ENCODE measurements around the gene AUTS2.

Gene AUTS2

GRCh38 chr7:69908454-69908853 lies 310.2 kb downstream of the AUTS2 start:
- H3K9ac ChIP-seq (ENCODE audit: low read depth, low read length): no peak overlapping the region
- H3K36me3 ChIP-seq (ENCODE audit: insufficient read depth, low read length): no peaks in the 10 kb centered on the region
- 90% methylated on average over 1 of the region's 1 CpG for WGBS
- H3K9me3 ChIP-seq (ENCODE audit: insufficient read depth, low read depth, low read length): peaks cover 14% of the 10 kb centered on the region
- H3K4me3 ChIP-seq (ENCODE audit: low read length): no peak overlapping the region
- H3K27ac ChIP-seq (ENCODE audit: low read depth, low read length): no peak overlapping the region
- no peaks in the 10 kb centered on the region for H3K4me1 ChIP-seq (ENCODE audit: insufficient read depth, low read length)
- no peaks in the 10 kb centered on the region for H3K27me3 ChIP-seq (ENCODE audit: insufficient read depth, low read length)

- no peaks in the 10 kb centered on the region for H3K27me3 ChIP-seq (ENCODE audit: insufficient read depth, low read length)
- no peak overlapping the region for H3K9ac ChIP-seq (ENCODE audit: low read depth, low read length)
- 85% methylated on average over 2 of the region's 3 CpGs for WGBS
- H3K36me3 ChIP-seq (ENCODE audit: insufficient read depth, low read length): no peaks in the 10 kb centered on the region
- H3K4me1 ChIP-seq (ENCODE audit: insufficient read depth, low read length): no peaks in the 10 kb centered on the region
- H3K27ac ChIP-seq (ENCODE audit: low read depth, low read length): no peak overlapping the region
- H3K4me3 ChIP-seq (ENCODE audit: low read length): no peak overlapping the region
- H3K9me3 ChIP-seq (ENCODE audit: insufficient read depth, low read depth, low read length): peaks cover 14% of the 10 kb centered on the region
Observed at GRCh38 chr7:69910150-69910549, 311.9 kb downstream of the AUTS2 start.

GRCh38 chr7:69911337-69911736 lies 313.1 kb downstream of the AUTS2 start:
- Histone ChIP-seq H3K27me3 (ENCODE audit: insufficient read depth, low read length) (no peaks in the 10 kb centered on the region), H3K9ac (ENCODE audit: low read depth, low read length) (no peak overlapping the region), H3K4me1 (ENCODE audit: insufficient read depth, low read length) (no peaks in the 10 kb centered on the region), H3K9me3 (ENCODE audit: insufficient read depth, low read depth, low read length) (peaks cover 14% of the 10 kb centered on the region), H3K27ac (ENCODE audit: low read depth, low read length) (no peak overlapping the region), H3K36me3 (ENCODE audit: insufficient read depth, low read length) (no peaks in the 10 kb centered on the region), H3K4me3 (ENCODE audit: low read length) (no peak overlapping the region)
- 95% methylated on average over 8 of the region's 8 CpGs for WGBS

GRCh38 chr7:69912141-69912540 lies 313.9 kb downstream of the AUTS2 start:
- H3K4me1 ChIP-seq (ENCODE audit: insufficient read depth, low read length): no peaks in the 10 kb centered on the region
- H3K27ac ChIP-seq (ENCODE audit: low read depth, low read length): no peak overlapping the region
- no peaks in the 10 kb centered on the region for H3K27me3 ChIP-seq (ENCODE audit: insufficient read depth, low read length)
- 97% methylated on average over 6 of the region's 6 CpGs for WGBS
- H3K9me3 ChIP-seq (ENCODE audit: insufficient read depth, low read depth, low read length): peaks cover 14% of the 10 kb centered on the region
- no peak overlapping the region for H3K9ac ChIP-seq (ENCODE audit: low read depth, low read length)
- H3K4me3 ChIP-seq (ENCODE audit: low read length): no peak overlapping the region
- no peaks in the 10 kb centered on the region for H3K36me3 ChIP-seq (ENCODE audit: insufficient read depth, low read length)

GRCh38 chr7:69912846-69913245 lies 314.6 kb downstream of the AUTS2 start:
- Histone ChIP-seq H3K9me3 (ENCODE audit: insufficient read depth, low read depth, low read length) (peaks cover 14% of the 10 kb centered on the region), H3K4me3 (ENCODE audit: low read length) (no peak overlapping the region), H3K4me1 (ENCODE audit: insufficient read depth, low read length) (no peaks in the 10 kb centered on the region), H3K27ac (ENCODE audit: low read depth, low read length) (no peak overlapping the region), H3K9ac (ENCODE audit: low read depth, low read length) (no peak overlapping the region), H3K36me3 (ENCODE audit: insufficient read depth, low read length) (no peaks in the 10 kb centered on the region), H3K27me3 (ENCODE audit: insufficient read depth, low read length) (no peaks in the 10 kb centered on the region)
- 100% methylated on average over 1 of the region's 1 CpG for WGBS

GRCh38 chr7:69919426-69920111 lies 321.3 kb downstream of the AUTS2 start:
- no peak overlapping the region for H3K27ac ChIP-seq (ENCODE audit: low read depth, low read length)
- H3K9ac ChIP-seq (ENCODE audit: low read depth, low read length): no peak overlapping the region
- H3K4me1 ChIP-seq (ENCODE audit: insufficient read depth, low read length): no peaks in the 10 kb centered on the region
- no peaks in the 10 kb centered on the region for H3K9me3 ChIP-seq (ENCODE audit: insufficient read depth, low read depth, low read length)
- 87% methylated on average over 4 of the region's 4 CpGs for WGBS
- no peak overlapping the region for H3K4me3 ChIP-seq (ENCODE audit: low read length)
- H3K27me3 ChIP-seq (ENCODE audit: insufficient read depth, low read length): no peaks in the 10 kb centered on the region
- no peaks in the 10 kb centered on the region for H3K36me3 ChIP-seq (ENCODE audit: insufficient read depth, low read length)

GRCh38 chr7:69920797-69921196 lies 322.5 kb downstream of the AUTS2 start:
- Histone ChIP-seq H3K9ac (ENCODE audit: low read depth, low read length) (no peak overlapping the region), H3K9me3 (ENCODE audit: insufficient read depth, low read depth, low read length) (no peaks in the 10 kb centered on the region), H3K4me1 (ENCODE audit: insufficient read depth, low read length) (no peaks in the 10 kb centered on the region), H3K4me3 (ENCODE audit: low read length) (no peak overlapping the region), H3K36me3 (ENCODE audit: insufficient read depth, low read length) (no peaks in the 10 kb centered on the region), H3K27ac (ENCODE audit: low read depth, low read length) (no peak overlapping the region), H3K27me3 (ENCODE audit: insufficient read depth, low read length) (no peaks in the 10 kb centered on the region)
- WGBS: 94% methylated on average over 3 of the region's 3 CpGs

- H3K36me3 ChIP-seq (ENCODE audit: insufficient read depth, low read length): no peaks in the 10 kb centered on the region
- H3K27ac ChIP-seq (ENCODE audit: low read depth, low read length): no peak overlapping the region
- H3K4me1 ChIP-seq (ENCODE audit: insufficient read depth, low read length): no peaks in the 10 kb centered on the region
- 83% methylated on average over 5 of the region's 6 CpGs for WGBS
- H3K27me3 ChIP-seq (ENCODE audit: insufficient read depth, low read length): no peaks in the 10 kb centered on the region
- H3K4me3 ChIP-seq (ENCODE audit: low read length): no peak overlapping the region
- no peak overlapping the region for H3K9ac ChIP-seq (ENCODE audit: low read depth, low read length)
- no peaks in the 10 kb centered on the region for H3K9me3 ChIP-seq (ENCODE audit: insufficient read depth, low read depth, low read length)
Observed at GRCh38 chr7:69922026-69922803, 323.9 kb downstream of the AUTS2 start.

- Histone ChIP-seq H3K27me3 (ENCODE audit: insufficient read depth, low read length) (no peaks in the 10 kb centered on the region), H3K9me3 (ENCODE audit: insufficient read depth, low read depth, low read length) (0 out of 2 replicates have a peak, but pooled peaks cover 9% of the 10 kb centered on the region), H3K4me3 (ENCODE audit: low read length) (no peak overlapping the region), H3K36me3 (ENCODE audit: insufficient read depth, low read length) (no peaks in the 10 kb centered on the region), H3K9ac (ENCODE audit: low read depth, low read length) (no peak overlapping the region), H3K27ac (ENCODE audit: low read depth, low read length) (no peak overlapping the region), H3K4me1 (ENCODE audit: insufficient read depth, low read length) (no peaks in the 10 kb centered on the region)
- WGBS: 97% methylated on average over 10 of the region's 10 CpGs
Observed at GRCh38 chr7:69927461-69927860, 329.2 kb downstream of the AUTS2 start.

GRCh38 chr7:69928621-69929020 lies 330.3 kb downstream of the AUTS2 start:
- Histone ChIP-seq H3K9me3 (ENCODE audit: insufficient read depth, low read depth, low read length) (0 out of 2 replicates have a peak, but pooled peaks cover 9% of the 10 kb centered on the region), H3K27me3 (ENCODE audit: insufficient read depth, low read length) (no peaks in the 10 kb centered on the region), H3K9ac (ENCODE audit: low read depth, low read length) (no peak overlapping the region), H3K4me1 (ENCODE audit: insufficient read depth, low read length) (no peaks in the 10 kb centered on the region), H3K27ac (ENCODE audit: low read depth, low read length) (no peak overlapping the region), H3K4me3 (ENCODE audit: low read length) (no peak overlapping the region), H3K36me3 (ENCODE audit: insufficient read depth, low read length) (no peaks in the 10 kb centered on the region)
- 94% methylated on average over 7 of the region's 7 CpGs for WGBS

- H3K27ac ChIP-seq (ENCODE audit: low read depth, low read length): no peak overlapping the region
- H3K9ac ChIP-seq (ENCODE audit: low read depth, low read length): no peak overlapping the region
- H3K27me3 ChIP-seq (ENCODE audit: insufficient read depth, low read length): no peaks in the 10 kb centered on the region
- 0 out of 2 replicates have a peak, but pooled peaks cover 9% of the 10 kb centered on the region for H3K9me3 ChIP-seq (ENCODE audit: insufficient read depth, low read depth, low read length)
- H3K4me3 ChIP-seq (ENCODE audit: low read length): no peak overlapping the region
- no peaks in the 10 kb centered on the region for H3K4me1 ChIP-seq (ENCODE audit: insufficient read depth, low read length)
- H3K36me3 ChIP-seq (ENCODE audit: insufficient read depth, low read length): no peaks in the 10 kb centered on the region
- 97% methylated on average over 1 of the region's 2 CpGs for WGBS
Observed at GRCh38 chr7:69929622-69930021, 331.3 kb downstream of the AUTS2 start.
